NCI-H1436 (cell line): ENCODE measurements around the gene SLC17A4.
"Not testable (repeated sequence)": the region's sequence is repeated elsewhere in the genome, so short reads cannot be mapped to it uniquely, and the experiment has no call there.

Experiments used
- DNase-seq: peaks from one replicate; lab custom pipeline; 2025; lab: John Stamatoyannopoulos, UW

Gene SLC17A4

GRCh38 chr6:25754535-25754934 lies at the start of gene SLC17A4:
TSS of gene SLC17A4 (plus strand) at chr6:25754742. CDS start at chr6:25761963, 7,221 bp downstream.
- DNase-seq, result no peak

- no peak for DNase-seq
Observed at GRCh38 chr6:25706314-25707014, 48.1 kb upstream of the SLC17A4 start.

GRCh38 chr6:25709761-25710160 lies 44.8 kb upstream of the SLC17A4 start:
- no peak for DNase-seq

GRCh38 chr6:25710287-25710686 lies 44.3 kb upstream of the SLC17A4 start:
- DNase-seq, result no peak

- peak; percentile 21 for DNase-seq
Observed at GRCh38 chr6:25713824-25714223, 40.7 kb upstream of the SLC17A4 start.

- no peak for DNase-seq
Observed at GRCh38 chr6:25714765-25715164, 39.8 kb upstream of the SLC17A4 start.

- no peak for DNase-seq
Observed at GRCh38 chr6:25715794-25716193, 38.7 kb upstream of the SLC17A4 start.

GRCh38 chr6:25717866-25718740 lies 36.4 kb upstream of the SLC17A4 start:
- DNase-seq, result peak; percentile 4

- no peak for DNase-seq
Observed at GRCh38 chr6:25726122-25726911, 28.2 kb upstream of the SLC17A4 start.

GRCh38 chr6:25727028-25727427 lies 27.5 kb upstream of the SLC17A4 start:
- DNase-seq, result no peak

GRCh38 chr6:25730907-25731306 lies 23.6 kb upstream of the SLC17A4 start:
- no peak for DNase-seq

- no peak for DNase-seq
Observed at GRCh38 chr6:25731721-25732120, 22.8 kb upstream of the SLC17A4 start.

- no peak for DNase-seq
Observed at GRCh38 chr6:25732468-25733198, 21.9 kb upstream of the SLC17A4 start.

GRCh38 chr6:25735261-25735660 lies 19.3 kb upstream of the SLC17A4 start:
- no peak for DNase-seq

GRCh38 chr6:25743868-25744267 lies 10.7 kb upstream of the SLC17A4 start:
- no peak for DNase-seq

- DNase-seq, result no peak
Observed at GRCh38 chr6:25745836-25746235, 8.7 kb upstream of the SLC17A4 start.

- DNase-seq, result no peak
Observed at GRCh38 chr6:25746968-25747367, 7.6 kb upstream of the SLC17A4 start.

GRCh38 chr6:25747477-25747876 lies 7.1 kb upstream of the SLC17A4 start:
- no peak for DNase-seq

- no peak for DNase-seq
Observed at GRCh38 chr6:25748049-25748448, 6.5 kb upstream of the SLC17A4 start.

GRCh38 chr6:25748601-25749517 lies 5.7 kb upstream of the SLC17A4 start:
- DNase-seq, result not testable (repeated sequence)

- DNase-seq, result no peak
Observed at GRCh38 chr6:25749837-25750236, 4.7 kb upstream of the SLC17A4 start.
